Loucy (cell line): ENCODE results near the gene KL.

Source experiments
- EZH2phosphoT487 ChIP-seq: fragments of 200-600 bp; IDR thresholded peaks from 2 replicates; pipeline ENCODE4 v1.6.1; 2018; ENCODE audit warnings: antibody characterized with exemption, mild to moderate bottlenecking, moderate library complexity, borderline replicate concordance
- TF ChIP-seq, protein P1 (sequence below): fragments of 200-600 bp; sonication (generic); conservative IDR thresholded peaks from 2 replicates; pipeline ENCODE4 v1.5.1; 2014; ENCODE audit warnings: mild to moderate bottlenecking, antibody characterized with exemption, low read length

DNA sequence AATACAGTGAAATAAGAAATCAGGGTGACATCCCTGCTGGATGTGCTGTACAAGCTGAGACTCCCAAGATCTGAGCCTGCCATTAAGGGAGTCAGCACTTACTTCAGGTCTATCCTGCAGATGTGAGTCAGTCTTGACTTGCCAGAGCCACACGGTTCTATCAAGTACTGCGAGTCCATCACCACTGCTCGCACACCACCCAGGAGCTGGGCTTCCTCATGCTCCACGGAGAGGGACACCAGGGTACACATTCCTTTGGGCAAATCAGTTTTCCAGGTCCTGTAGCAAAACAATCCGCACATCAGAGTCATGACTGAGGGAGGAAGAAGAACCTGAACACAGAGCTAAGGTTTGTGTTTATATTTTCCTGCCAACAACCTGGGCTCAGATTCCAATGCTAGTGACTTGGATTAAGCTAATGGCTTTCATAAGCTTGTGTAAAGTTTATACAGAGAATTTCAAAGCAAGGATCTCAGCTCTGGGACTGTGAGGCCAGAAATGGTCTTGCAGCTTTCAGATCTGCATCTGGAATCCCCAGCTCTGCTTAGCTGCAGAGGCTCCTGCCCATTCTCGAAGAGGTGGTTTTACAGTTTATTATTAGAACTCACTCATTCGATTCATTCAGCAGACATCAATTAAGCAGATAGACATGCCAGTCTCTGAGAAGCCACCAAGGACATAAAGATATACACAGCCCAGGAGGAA, 90.6 kb downstream of the KL start:
- TF ChIP-seq, protein P1, sequence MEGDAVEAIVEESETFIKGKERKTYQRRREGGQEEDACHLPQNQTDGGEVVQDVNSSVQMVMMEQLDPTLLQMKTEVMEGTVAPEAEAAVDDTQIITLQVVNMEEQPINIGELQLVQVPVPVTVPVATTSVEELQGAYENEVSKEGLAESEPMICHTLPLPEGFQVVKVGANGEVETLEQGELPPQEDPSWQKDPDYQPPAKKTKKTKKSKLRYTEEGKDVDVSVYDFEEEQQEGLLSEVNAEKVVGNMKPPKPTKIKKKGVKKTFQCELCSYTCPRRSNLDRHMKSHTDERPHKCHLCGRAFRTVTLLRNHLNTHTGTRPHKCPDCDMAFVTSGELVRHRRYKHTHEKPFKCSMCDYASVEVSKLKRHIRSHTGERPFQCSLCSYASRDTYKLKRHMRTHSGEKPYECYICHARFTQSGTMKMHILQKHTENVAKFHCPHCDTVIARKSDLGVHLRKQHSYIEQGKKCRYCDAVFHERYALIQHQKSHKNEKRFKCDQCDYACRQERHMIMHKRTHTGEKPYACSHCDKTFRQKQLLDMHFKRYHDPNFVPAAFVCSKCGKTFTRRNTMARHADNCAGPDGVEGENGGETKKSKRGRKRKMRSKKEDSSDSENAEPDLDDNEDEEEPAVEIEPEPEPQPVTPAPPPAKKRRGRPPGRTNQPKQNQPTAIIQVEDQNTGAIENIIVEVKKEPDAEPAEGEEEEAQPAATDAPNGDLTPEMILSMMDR, result no peak
- TF ChIP-seq EZH2phosphoT487, result no peak
